Stimulated activated CD4-positive, alpha-beta T cell treated with anti-CD3 and anti-CD28 coated beads, Interleukin-12 subunit alpha, Interleukin-12 subunit beta, amount 100 ng/mL, for 24 hours (primary cell): ENCODE results near the gene LGI2.
"Not testable (repeated sequence)": the region's sequence is repeated elsewhere in the genome, so short reads cannot be mapped to it uniquely, and the experiment has no call there.

Source experiments
- DNase-seq, 2 experiments: peaks; one replicate each; pipeline ENCODE4 v3.0.0-alpha.2; 2020; ENCODE audit warnings: low read depth in 2 of 2

Gene LGI2

GRCh38 chr4:25030277-25031076 is at the start of gene LGI2:
TSS of gene LGI2 (minus strand) at chr4:25030946. CDS start at chr4:25030693, 253 bp downstream.
- DNase-seq = no peak

GRCh38 chr4:25078523-25078922 is 47.8 kb upstream of the LGI2 start:
- no peak for DNase-seq

DNA sequence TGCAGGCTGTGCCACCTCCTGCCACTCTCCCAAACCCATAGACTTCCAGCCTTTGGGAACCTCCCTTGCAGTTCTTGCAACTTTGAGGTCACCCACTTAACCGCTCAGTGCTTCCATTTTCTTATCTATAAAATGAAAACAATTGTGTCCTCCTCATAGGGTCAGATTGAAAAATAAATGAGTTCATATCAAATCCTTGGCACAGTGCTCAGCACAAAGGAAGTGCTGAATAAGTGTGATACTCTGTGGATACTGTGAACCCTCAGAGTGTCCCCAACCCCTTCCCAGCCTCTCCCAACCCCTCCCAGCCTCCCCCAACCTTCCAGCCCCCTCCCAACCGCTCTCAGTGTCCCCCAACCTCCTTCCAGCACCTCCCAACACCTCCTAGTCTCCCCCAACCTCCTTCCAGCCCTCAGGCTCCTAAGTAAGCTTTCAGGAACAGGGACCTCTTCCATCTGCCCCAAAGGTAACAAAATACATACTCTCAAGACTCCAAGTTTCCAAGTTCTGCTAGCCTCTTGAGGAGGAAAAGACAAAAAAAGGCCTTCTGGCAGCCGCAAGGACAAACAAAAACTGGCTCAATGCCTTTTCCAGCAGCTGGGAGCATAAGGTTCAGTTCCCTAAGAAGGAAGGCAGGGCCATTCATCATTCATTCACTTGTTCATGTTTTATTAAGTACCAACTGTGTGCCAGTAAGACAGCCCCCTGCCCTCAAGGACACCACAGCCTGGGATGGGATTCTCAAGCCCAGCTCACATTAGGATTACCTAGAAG is 46.1 kb upstream of the LGI2 start:
- DNase-seq = no peak

DNA sequence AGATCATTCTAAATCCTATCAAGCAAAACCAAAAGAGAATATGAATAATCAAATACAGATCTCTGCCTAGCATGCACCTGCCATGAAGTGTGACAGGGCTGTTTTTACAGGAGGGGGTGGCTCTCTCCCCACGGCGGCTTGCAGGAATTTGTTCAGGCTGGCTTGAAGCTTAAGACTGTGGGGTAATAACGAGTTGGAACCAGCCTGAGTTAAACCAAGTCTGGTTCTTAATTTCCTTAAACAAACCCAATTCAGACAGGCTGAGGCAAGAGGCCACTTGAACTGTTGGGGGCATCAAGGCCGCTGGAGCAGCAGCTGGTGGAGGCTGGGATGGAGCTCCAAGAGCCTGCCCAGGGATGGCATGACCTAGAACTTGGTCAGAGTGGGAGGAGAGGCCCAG is 45.1 kb upstream of the LGI2 start:
- no peak for DNase-seq

- no peak for DNase-seq
Measured at GRCh38 chr4:25075129-25075528, 44.4 kb upstream of the LGI2 start.

GRCh38 chr4:25070545-25070944 is 39.8 kb upstream of the LGI2 start:
- no peak for DNase-seq

GRCh38 chr4:25069014-25069413 is 38.3 kb upstream of the LGI2 start:
- no peak for DNase-seq

DNA sequence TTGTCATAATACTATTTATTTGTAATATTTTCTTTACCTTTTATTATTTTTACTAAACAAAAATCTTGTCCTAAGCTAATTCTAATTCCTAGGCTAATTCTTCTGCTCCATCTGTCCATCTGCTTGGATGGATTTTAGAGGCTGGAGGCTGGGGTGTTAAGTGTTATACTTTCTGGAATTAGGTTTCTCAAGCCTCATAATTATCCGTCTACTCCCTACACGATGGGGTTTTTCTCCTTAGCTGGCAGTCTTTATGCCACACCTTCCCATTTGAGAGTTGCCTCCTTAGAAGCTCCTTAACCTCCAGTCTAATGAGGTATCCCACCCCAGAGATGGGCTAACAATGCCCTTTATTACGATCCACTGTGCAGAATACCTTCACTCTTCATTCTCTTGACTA is 37.6 kb upstream of the LGI2 start:
- no peak for DNase-seq

GRCh38 chr4:25065932-25066590 is 35.3 kb upstream of the LGI2 start:
- no peak for DNase-seq

GRCh38 chr4:25065431-25065858 is 34.7 kb upstream of the LGI2 start:
- no peak for DNase-seq

GRCh38 chr4:25064447-25064846 is 33.7 kb upstream of the LGI2 start:
- DNase-seq = not testable (repeated sequence)

- no peak for DNase-seq
Measured at GRCh38 chr4:25063116-25063515, 32.4 kb upstream of the LGI2 start.

GRCh38 chr4:25062098-25062497 is 31.4 kb upstream of the LGI2 start:
- no peak for DNase-seq

DNA sequence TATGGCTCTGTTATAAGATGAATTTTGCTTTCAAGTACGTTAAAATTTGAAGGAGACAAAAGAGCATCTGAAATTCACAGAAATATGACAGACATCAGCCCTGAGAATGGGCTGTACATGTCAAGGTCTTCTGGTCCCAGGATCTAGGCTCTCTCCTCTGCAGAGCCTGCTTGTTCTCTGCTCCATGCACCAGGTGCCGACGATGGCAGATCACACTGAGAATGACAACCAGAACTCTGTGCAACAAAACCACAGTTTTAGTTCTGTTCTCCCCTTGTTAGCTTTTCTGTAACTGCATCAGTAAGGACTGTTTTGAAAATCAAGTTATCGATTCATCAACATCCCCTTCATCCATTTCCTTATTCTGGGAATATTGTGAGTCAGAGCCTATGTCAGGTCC is 30.9 kb upstream of the LGI2 start:
- no peak for DNase-seq

GRCh38 chr4:25060963-25061340 is 30.2 kb upstream of the LGI2 start:
- no peak for DNase-seq

DNA sequence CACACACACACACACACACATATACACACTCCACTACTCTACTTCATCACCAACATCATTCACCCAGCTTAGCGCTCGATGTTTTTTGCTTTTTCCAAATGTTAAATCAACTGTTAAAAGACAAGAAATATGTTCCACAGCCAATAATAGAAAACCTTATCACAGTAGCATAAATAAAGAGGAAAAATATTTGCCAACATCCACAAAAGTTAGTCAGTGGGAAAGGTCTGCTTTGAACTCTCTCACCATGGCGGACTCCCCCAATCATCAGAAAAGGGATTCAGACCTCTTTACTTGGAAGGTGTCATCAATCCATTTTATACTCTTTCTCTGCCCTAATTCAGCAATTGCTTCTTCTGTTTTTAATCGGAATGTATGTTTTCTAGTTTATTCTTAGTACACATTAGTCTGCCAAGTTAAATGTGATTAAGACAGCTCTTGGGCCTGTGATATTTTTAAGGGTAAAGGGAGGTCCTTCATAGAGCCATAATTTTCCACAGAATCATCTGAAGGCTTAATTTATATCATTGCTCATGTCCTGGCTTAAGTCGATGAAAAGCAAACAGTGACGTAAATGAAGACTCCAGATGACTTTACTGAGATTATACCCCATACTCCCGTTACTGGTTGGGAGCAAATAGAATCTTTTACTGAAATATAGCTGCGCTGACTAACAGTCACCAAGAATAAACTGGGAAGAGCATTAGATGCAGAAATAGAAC is 29.7 kb upstream of the LGI2 start:
- DNase-seq = no peak

DNA sequence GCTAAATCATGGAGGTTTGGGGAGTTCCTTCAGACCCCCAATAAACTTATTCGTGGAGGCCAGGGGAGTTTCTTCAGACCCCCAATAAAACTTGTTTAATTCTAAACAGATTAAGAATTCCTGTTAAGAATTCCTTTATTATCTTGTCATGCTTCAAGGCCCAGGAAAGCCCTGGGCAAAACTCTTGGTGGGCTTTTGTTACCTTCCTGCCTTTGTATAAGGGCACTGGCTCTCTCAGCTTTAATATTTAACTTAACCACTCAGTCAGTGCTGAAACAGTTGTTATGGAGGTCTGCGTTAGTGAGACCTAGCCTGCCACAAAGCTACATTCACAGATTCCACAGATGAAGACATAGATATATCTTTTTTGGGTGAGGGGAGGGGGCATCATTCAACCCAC is 29.0 kb upstream of the LGI2 start:
- no peak for DNase-seq

DNA sequence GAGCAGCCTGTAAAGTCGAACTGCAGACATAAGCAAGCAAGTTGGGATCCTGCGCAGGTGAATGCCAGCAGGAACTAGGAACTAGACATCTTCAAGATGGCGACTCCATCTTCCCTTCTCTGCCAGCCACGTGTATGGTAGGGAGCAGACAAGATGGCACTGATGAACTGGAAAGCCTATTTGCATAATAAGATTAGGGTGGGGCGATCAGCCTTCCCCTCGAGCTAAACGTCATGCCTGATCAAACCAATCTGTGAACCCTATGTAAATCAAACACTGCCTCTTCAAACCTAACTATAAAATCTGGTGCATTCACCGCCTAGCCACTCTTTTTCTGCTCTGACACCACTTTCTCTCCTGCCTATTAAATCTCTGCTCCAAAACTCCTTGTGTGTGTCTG is 28.1 kb upstream of the LGI2 start:
- no peak for DNase-seq

DNA sequence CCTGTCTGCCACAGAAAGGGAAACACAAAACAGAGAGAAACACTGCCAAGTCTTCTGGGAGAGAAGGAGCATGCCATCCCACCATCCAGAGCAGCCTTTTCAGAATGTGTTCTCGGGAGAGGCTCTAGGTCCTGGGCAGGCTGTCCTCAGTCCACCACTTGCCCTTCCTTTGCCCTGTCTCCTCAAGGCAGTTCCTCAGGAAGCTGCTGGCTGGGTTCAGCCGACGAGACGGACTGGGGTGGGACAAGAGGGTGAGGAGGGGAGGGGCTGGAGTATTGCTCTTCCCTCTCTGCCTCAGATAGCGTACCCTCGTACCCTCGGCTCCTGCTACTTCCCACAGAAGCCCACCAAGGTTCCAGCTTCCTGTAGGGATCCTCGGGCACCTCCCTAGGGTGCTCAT is 26.6 kb upstream of the LGI2 start:
- no peak for DNase-seq

GRCh38 chr4:25052037-25052436 is 21.3 kb upstream of the LGI2 start:
- not testable (repeated sequence) for DNase-seq

DNA sequence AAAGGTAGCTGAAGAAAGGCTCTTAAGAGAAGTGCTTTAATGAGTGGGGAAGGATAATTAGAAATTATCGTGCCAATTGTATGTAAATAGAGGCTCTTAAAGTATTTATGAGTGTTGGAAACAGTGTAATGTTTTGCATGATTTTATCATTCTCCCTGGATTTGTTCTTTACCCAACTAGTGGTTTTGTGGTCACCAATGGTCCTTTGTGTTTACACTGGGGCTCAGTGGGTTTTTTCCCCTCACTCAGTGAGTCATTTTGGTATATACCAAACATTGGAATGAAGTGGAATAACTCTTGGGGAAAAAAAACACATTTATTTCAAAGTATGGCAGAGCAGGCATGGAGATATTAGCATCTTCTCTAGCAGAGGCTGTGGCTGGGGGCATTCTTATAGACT is 20.8 kb upstream of the LGI2 start:
- DNase-seq = no peak
